ENCODE results near the gene FBXL3. TPM values are rescaled to one million over a fixed set of nuclear protein-coding genes. Genes with fewer than 3 reads are reported as not detected.

The FBXL3 gene
- polyA plus RNA-seq, 1 of the 3 experiments (the other 2 are of a cell fraction), result 13.6 TPM

- ChIA-PET POLR2A (no interaction called here), CTCF (no interaction called here)
- 94% methylated on average over 2 of the region's 2 CpGs for WGBS (ENCODE audit: low lambda C conversion rate)
These were observed 34.4 kb upstream of the FBXL3 start for GRCh38 chr13:77061362-77061761.

GRCh38 chr13:77056886-77057285, 29.9 kb upstream of the FBXL3 start:
- no peak for DNase-seq
- ChIA-PET POLR2A (interaction anchor here (0.7 kb wide), 1 partner anchor 422 kb away, joined by 3 read pairs; no protein-coding TSS in a partner anchor), CTCF (interaction anchor here (1.1 to 1.6 kb wide), 2 partner anchors 10 to 421 kb away, joined by 3 read pairs; no protein-coding TSS in a partner anchor)
- Histone ChIP-seq H2AFZ (ENCODE audit: low read depth) (no peak overlapping the region), H4K20me1 (ENCODE audit: insufficient read depth) (no peaks in the 10 kb centered on the region), H3K9me2 (no peaks in the 10 kb centered on the region), H3K4me1 (ENCODE audit: control insufficient read depth in 1 of 2, insufficient read depth in 2 of 2, low read depth in 1 of 2, low read length in 1 of 2) (no peaks in the 10 kb centered on the region), H3K27me3 (ENCODE audit: insufficient read depth) (no peaks in the 10 kb centered on the region), H3K36me3 (replicated peaks in 1 of 2; ENCODE audit: control insufficient read depth in 1 of 2, insufficient read depth in 2 of 2, low read length in 1 of 2) (peaks cover 52 to 67% of the 10 kb centered on the region in 2 experiments), H3K9me3 (no peaks in the 10 kb centered on the region), H3K4me3 (ENCODE audit: low read depth in 2 of 2, low read length in 1 of 2) (no peak overlapping the region), H3K9ac (no peak overlapping the region), H3K4me2 (no peak overlapping the region), H3F3A (replicated peaks; ENCODE audit: insufficient read depth) (no peaks in the 10 kb centered on the region), H3K79me2 (ENCODE audit: insufficient read depth) (no peaks in the 10 kb centered on the region), H3K27ac (ENCODE audit: low read depth in 2 of 2, low read length in 1 of 2) (no peak overlapping the region)
- 93% methylated on average over 3 of the region's 3 CpGs for WGBS (ENCODE audit: low lambda C conversion rate)
- no peak for TF ChIP-seq RCOR1 (IDR thresholded peaks at IDR 0.05; ENCODE audit: low read length)
- TF ChIP-seq RAD21 (IDR thresholded peaks at IDR 0.05; ENCODE audit: low read length), result no peak
- no peak for TF ChIP-seq EZH2phosphoT487 (IDR thresholded peaks at IDR 0.05; ENCODE audit: borderline replicate concordance, low read depth)
- TF ChIP-seq PBX3 (IDR thresholded peaks at IDR 0.05), result no peak
- no peak for TF ChIP-seq FOSL2 (IDR thresholded peaks at IDR 0.05; ENCODE audit: borderline replicate concordance, low read depth)
- TF ChIP-seq TEAD4 (IDR thresholded peaks at IDR 0.05; ENCODE audit: borderline replicate concordance, insufficient read depth), result no peak
- no peak for TF ChIP-seq ZBTB33 (IDR thresholded peaks at IDR 0.05; ENCODE audit: borderline replicate concordance, low read depth)
- no peak for TF ChIP-seq USF1 (IDR thresholded peaks at IDR 0.05; ENCODE audit: borderline replicate concordance, low read depth)
- no peak for TF ChIP-seq MEF2A (IDR thresholded peaks at IDR 0.05; ENCODE audit: borderline replicate concordance, low read depth)
- TF ChIP-seq FOXJ3 (CRISPR knock-in tag; IDR thresholded peaks at IDR 0.05), result no peak
- TF ChIP-seq YY1 (IDR thresholded peaks at IDR 0.05; ENCODE audit: low read depth), result no peak
- TF ChIP-seq IRF3 (IDR thresholded peaks at IDR 0.05; ENCODE audit: low read depth, low read length), result no peak
- TF ChIP-seq NRF1 (IDR thresholded peaks at IDR 0.05; ENCODE audit: low read depth, low read length), result no peak
- no peak for TF ChIP-seq REST (IDR thresholded peaks at IDR 0.05; ENCODE audit: low read depth, low read length)
- no peak for TF ChIP-seq RFX5 (IDR thresholded peaks at IDR 0.05; ENCODE audit: low read length)

More at GRCh38 chr13:77061362-77061761, 34.4 kb upstream of the FBXL3 start:
- Histone ChIP-seq H2AFZ (ENCODE audit: low read depth) (no peak overlapping the region), H3K27ac (ENCODE audit: low read depth in 2 of 2, low read length in 1 of 2) (no peak overlapping the region), H3K4me2 (no peak overlapping the region), H4K20me1 (ENCODE audit: insufficient read depth) (no peaks in the 10 kb centered on the region), H3F3A (replicated peaks; ENCODE audit: insufficient read depth) (no peaks in the 10 kb centered on the region), H3K9me3 (no peaks in the 10 kb centered on the region), H3K9ac (no peak overlapping the region), H3K4me3 (ENCODE audit: low read depth in 2 of 2, low read length in 1 of 2) (no peak overlapping the region), H3K36me3 (replicated peaks in 1 of 2; ENCODE audit: control insufficient read depth in 1 of 2, insufficient read depth in 2 of 2, low read length in 1 of 2) (peaks cover 50 to 73% of the 10 kb centered on the region in 2 experiments), H3K79me2 (ENCODE audit: insufficient read depth) (no peaks in the 10 kb centered on the region), H3K9me2 (no peaks in the 10 kb centered on the region), H3K4me1 (ENCODE audit: control insufficient read depth in 1 of 2, insufficient read depth in 2 of 2, low read depth in 1 of 2, low read length in 1 of 2) (no peaks in the 10 kb centered on the region; a peak in 2 of 4 replicates), H3K27me3 (ENCODE audit: insufficient read depth) (no peaks in the 10 kb centered on the region)
- no peak for DNase-seq
- TF ChIP-seq FOSL2 (IDR thresholded peaks at IDR 0.05; ENCODE audit: borderline replicate concordance, low read depth) (no peak), NRF1 (IDR thresholded peaks at IDR 0.05; ENCODE audit: low read depth, low read length) (no peak), USF1 (IDR thresholded peaks at IDR 0.05; ENCODE audit: borderline replicate concordance, low read depth) (no peak)
